NB4 (cell line): ENCODE measurements around the gene LEPR.

Source experiments
- DNase-seq: peaks from one replicate; pipeline ENCODE4 v3.0.0; 2010; ENCODE audit warnings: low read depth
- H3K4me3 ChIP-seq: one replicate; pipeline ENCODE4 v1.5.1; 2011; ENCODE audit warnings: mild to moderate bottlenecking, low read depth, low read length, moderate library complexity
- MAX ChIP-seq: IDR thresholded peaks from 2 replicates; pipeline ENCODE4 v1.6.1; 2011; ENCODE audit warnings: low read depth, low read length
- MYC ChIP-seq: IDR thresholded peaks from 2 replicates; pipeline ENCODE4 v1.6.1; 2011; ENCODE audit warnings: low read depth, low read length
- POLR2A ChIP-seq: IDR thresholded peaks from 2 replicates; pipeline ENCODE4 v1.6.1; 2011; ENCODE audit warnings: mild to moderate bottlenecking; ENCODE audit not compliant: insufficient read length; ENCODE audit errors: extremely low read depth
- TF ChIP-seq, protein P1 (sequence below): IDR thresholded peaks from one replicate; pipeline ENCODE4 v1.5.1; 2012; ENCODE audit warnings: low read depth, low read length

The LEPR gene

DNA sequence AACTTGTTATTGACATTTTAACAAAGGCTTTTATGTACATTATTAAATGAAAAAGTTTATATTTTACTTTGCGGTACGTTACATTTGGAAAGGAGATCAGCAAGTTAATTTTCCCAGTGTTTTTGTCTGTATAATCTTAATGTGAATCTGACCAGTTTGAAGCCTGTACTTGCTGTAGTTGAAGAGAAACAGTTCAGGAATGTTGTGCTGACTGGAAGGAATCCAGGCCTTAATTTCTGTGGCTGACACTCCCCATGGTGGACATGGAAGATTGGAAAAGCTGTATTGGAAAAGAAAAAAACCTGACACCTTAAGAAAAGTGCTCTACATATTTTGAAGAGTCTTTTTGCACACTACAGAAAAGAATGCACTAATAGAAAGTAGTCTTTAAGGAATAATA lies 15.5 kb downstream of the LEPR start:
- TF ChIP-seq, protein P1, sequence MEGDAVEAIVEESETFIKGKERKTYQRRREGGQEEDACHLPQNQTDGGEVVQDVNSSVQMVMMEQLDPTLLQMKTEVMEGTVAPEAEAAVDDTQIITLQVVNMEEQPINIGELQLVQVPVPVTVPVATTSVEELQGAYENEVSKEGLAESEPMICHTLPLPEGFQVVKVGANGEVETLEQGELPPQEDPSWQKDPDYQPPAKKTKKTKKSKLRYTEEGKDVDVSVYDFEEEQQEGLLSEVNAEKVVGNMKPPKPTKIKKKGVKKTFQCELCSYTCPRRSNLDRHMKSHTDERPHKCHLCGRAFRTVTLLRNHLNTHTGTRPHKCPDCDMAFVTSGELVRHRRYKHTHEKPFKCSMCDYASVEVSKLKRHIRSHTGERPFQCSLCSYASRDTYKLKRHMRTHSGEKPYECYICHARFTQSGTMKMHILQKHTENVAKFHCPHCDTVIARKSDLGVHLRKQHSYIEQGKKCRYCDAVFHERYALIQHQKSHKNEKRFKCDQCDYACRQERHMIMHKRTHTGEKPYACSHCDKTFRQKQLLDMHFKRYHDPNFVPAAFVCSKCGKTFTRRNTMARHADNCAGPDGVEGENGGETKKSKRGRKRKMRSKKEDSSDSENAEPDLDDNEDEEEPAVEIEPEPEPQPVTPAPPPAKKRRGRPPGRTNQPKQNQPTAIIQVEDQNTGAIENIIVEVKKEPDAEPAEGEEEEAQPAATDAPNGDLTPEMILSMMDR = no peak
- no peak for TF ChIP-seq MAX
- no peak for TF ChIP-seq POLR2A
- no peak for TF ChIP-seq MYC
- H3K4me3 ChIP-seq = no peak overlapping the region
- no peak for DNase-seq

DNA sequence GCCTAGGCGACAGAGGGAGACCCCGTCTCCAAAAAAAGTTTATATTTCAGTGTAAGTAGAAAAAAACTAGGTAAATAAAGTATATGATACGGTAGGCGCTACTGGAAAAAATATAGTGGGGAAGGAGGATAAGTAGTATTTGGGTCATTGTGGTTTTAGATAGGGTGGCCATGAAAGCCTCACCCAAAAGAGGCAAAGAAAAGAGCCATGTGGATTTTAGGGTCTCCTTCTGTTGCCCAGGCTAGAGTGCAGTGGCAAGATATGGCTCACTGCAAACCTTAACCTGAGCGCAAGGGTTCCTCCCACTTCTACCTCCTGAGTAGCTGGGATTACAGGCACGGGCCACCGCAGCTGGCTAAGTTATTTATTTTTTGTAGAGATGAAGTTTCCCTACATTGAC lies 17.1 kb downstream of the LEPR start:
- TF ChIP-seq POLR2A (no peak), MYC (no peak), MAX (no peak)
- TF ChIP-seq, protein P1 = no peak
- no peak for DNase-seq
- H3K4me3 ChIP-seq = no peak overlapping the region

GRCh38 chr1:65440322-65440900 lies 19.9 kb downstream of the LEPR start:
- H3K4me3 ChIP-seq = no peak overlapping the region
- DNase-seq = no peak
- TF ChIP-seq MYC (no peak), MAX (no peak), POLR2A (no peak)
- TF ChIP-seq, protein P1 = no peak

GRCh38 chr1:65440915-65441314 lies 20.4 kb downstream of the LEPR start:
- H3K4me3 ChIP-seq = no peak overlapping the region
- TF ChIP-seq POLR2A (no peak), MAX (no peak), MYC (no peak)
- TF ChIP-seq, protein P1 = no peak
- DNase-seq = no peak

DNA sequence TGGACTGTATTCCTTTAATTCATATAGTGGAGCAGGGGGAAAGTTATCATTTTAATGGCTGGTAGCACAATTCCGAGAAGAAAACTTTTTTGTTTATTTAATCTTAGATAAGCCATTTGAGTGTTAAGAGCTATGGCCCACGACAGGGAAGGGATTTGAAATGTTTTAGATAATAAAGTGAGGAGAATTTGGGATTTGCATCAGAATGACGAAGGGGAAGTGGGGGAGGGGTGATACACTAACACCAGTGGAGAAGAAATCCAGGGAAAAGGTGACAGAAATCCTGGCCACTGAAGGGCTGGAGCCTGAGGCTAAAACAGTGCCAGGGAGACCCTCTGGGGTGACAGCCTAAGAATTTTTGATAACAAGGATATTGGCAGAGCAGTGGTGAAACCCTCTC lies 21.0 kb downstream of the LEPR start:
- no peak for DNase-seq
- TF ChIP-seq, protein P1 = no peak
- TF ChIP-seq POLR2A = no peak
- no peak for TF ChIP-seq MAX
- TF ChIP-seq MYC = no peak
- no peak overlapping the region for H3K4me3 ChIP-seq

GRCh38 chr1:65442442-65442841 lies 22.0 kb downstream of the LEPR start:
- no peak for DNase-seq
- no peak overlapping the region for H3K4me3 ChIP-seq
- TF ChIP-seq POLR2A (no peak), MYC (no peak), MAX (no peak)
- TF ChIP-seq, protein P1 = no peak
